Globus pallidus (tissue), 1 donor: ENCODE results near the gene RIC1.
"Not testable (repeated sequence)": the region's sequence is repeated elsewhere in the genome, so short reads cannot be mapped to it uniquely, and the experiment has no call there.

Experiments used
- DNase-seq: peaks from one replicate; pipeline ENCODE4 v3.0.0-alpha.2; 2015; ENCODE audit warnings: low spot score

The RIC1 gene

DNA sequence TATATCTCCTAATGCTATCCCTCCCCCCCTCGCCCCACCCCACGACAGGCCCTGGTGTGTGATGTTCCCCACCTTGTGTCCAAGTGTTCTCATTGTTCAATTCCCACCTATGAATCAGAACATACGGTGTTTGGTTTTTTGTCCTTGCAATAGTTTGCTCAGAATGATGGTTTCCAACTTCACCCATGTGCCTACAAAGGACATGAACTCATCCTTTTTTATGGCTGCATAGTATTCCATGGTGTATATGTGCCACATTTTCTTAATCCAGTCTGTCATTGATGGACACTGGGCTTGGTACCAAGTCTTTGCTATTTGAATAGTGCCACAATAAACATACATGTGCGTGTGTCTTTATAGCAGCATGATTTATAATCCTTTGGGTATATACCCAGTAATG is 93.8 kb downstream of the RIC1 start:
- not testable (repeated sequence) for DNase-seq

DNA sequence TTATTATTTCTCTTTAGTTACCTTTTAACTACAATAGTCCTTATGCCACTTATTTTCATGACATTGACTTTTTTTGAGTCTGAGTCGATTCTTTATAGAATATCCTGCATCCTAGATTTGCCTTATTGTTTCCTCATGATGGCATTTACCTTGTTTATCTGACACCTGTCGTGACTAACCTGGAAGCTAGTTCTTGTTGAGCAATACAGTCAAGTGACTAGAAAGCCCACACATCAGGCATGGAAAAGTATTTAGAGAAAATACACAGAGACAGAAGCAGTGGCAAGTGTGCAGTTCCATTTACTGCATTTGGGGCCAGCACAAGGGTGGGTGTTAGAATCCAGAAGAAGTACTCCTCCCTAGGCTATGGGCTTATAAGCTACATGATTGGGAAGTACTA is 106.2 kb downstream of the RIC1 start:
- DNase-seq = no peak

DNA sequence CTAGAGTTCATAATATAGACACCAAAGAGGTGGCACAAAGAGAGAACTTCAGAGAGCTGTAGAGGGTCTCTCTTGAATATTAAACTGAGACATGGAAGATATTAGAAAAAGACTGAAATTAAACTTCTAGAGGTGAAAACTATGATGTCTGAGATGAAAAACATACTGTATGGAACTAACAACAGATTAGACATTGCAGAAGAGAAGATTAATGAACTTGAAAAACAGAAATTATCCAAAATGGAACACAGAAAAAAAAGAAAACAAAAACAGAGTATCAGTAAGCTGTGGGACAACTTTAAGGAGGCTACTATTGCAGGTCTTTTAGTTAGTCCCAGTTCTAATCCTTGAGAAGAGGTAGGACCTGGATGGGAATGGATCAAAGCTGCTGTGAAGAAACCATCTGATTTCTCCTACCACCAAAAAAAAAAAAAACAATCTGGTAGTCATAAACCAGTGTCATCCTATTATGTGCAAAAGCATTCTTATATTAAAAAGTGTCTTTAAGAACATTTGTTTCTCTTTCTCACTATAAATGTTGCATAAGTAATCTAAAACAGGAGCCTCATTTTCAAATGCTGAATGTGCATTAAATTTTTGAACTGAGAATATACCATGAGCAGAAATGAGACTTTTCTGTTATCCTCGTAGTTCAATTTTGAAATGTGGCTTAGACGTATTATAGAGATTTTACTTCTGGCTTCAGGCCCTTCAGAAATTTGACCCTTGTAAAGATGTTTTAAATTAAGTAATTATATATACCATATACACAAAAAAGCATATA is 107.8 kb downstream of the RIC1 start:
- DNase-seq = no peak

DNA sequence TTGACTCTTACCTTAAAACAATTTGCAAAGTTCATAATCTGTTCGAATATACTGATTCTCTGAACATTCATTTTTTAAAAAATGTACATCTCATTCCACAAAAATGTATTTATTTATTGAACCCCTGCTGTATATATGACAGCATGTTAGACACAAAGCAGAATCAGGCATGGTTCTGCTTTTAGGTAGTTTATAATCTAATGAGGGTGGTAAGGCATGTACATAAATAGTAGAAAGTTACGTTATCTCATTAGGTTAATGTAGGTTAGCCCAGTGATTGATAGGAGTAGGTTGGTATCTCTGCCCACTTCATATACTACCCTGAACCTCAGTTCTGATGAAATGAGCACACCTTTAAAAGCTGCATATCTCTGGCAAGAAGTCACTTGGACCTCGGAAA is 114.2 kb downstream of the RIC1 start:
- DNase-seq = no peak

DNA sequence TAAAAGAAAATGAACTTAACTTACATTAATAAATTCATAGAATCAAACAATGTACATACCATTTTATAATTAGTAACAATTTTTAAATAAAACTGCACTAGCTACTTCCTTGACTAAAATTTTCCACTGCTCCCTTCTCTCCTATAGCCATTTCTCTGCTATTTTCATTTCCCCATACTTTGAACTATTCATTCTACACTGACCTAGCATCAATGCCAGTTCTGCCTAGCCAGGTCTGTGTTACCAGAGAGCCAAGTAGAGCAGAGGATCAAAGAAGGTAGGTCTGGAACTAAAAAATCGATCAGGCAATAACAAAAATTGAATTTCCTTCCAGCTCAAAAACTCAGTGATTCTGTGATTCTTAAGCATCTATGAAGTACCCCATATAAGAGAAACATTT is 119.5 kb downstream of the RIC1 start:
- no peak for DNase-seq

DNA sequence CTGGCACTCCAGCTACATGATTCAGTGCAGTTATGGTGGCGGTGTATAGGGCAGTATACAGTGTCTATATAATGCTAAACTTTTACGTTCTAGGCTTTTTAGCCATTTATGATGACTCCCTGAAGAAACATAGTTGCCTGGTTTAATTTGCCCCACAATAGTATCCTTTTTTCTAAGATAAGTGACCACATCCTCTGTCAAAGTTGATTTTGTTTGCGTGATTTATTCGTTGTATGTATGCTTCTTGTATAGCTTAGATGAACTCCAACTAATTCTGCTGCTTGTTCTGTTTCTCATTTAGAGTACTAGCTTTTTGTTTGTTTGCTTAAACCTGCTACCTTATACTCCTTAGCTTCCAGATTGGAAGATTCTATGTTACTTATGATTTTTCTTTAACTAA is 120.4 kb downstream of the RIC1 start:
- DNase-seq = no peak

DNA sequence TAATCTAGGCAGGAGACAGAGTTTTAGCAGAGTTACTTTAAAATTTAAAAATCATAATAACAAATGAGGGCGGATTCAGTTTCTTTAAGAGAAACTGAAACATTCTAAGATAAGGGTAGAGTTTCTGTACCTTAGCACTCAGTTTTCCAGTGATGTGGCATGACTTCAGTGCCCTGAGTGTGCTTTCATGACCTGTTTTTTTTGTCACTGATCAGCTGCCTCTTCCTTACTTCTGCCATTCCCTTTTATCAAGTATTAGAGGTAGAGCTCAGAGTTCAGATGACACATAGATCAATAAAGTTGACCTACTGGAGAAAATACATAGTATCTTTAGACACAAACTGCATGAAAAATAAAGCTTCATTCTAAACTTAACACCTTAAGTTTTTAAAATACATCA is 121.7 kb downstream of the RIC1 start:
- no peak for DNase-seq

DNA sequence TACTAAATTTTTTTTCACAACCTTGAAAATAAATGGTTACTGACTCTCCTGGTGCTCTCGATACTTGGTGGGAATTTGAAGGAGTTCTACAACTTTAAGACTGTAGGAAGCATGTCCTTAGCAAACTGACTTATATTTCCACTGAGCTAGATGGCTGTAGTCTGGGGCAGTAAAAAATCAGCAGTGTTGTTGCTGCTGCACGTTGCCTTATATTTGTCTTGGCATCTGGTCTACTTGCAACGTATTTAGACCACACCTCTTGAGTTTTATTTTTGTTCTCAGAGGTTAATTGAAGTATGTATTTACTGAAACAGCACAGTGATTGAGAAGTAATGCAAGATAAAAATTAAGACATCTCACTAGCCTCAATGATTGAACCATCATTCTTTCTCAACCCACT is 127.7 kb downstream of the RIC1 start:
- DNase-seq = no peak

DNA sequence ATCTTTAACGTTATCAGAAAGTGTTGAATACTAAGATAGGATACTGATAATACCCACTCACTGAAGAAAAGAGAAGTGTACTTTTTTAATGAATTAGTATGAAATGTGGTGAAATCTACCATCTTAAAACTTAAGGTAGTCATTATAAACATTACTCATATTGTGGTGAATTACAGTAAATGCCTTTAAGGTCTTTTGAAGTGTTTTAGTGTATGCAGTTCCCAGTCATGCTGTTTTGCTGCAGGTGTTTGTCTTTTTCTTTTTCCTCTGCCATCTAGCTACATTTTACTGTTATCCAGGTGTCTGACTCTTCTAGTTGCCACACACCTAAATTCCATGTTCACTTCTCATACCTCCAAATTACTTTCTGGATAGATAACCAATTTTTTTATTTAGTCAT is 131.4 kb downstream of the RIC1 start:
- no peak for DNase-seq

DNA sequence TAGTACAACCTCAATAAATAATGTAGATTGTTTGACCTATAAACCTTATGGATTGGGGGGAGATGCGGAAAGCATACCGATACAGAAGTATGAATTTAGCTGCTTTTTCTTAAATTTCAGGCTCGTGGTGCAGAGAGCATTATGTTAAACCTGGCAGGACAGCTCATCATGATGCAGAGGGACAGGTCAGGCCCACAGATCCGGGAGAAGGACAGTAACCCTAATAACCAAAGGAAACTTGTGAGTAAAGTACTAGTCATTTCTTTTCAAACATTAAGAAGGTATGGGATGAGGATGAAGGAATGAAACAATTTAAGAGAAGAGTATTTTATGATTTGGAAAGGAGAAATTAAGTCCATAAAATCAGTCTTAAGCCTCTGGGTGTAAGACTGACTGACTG is 133.5 kb downstream of the RIC1 start:
- no peak for DNase-seq

DNA sequence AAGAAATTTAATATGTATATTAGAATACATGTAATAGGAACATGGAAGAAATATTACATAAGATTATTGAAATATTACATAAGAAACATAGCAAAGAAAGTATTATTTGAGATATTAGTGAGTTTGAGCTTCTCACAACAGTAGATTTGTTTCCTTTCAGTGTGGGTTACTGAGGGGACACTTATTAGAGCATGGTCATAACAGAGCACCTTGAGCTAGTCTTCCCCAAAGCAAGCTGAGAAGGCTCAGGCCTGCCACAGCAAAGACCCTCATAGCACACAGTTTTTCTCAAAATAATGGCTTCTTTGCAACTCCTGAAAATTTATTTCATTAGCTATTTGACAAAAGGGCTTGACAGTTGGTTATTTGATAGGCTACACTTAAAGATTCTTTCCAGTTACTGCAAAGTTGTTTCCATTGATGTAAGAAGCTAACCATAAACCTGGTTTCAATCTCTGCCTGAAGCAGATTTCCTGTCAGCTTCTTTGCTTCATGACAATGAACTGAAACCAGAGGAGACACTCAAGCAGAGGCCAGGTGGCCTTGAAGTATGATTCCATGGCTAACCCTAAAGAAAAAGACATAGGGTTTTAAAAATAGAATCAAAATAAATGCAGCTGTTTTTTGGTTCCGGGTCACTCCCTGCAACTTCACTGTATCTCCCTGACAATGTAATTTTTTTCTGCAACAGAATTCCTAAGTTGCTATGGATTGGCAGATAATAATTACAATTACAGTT is 135.4 kb downstream of the RIC1 start:
- DNase-seq = no peak

DNA sequence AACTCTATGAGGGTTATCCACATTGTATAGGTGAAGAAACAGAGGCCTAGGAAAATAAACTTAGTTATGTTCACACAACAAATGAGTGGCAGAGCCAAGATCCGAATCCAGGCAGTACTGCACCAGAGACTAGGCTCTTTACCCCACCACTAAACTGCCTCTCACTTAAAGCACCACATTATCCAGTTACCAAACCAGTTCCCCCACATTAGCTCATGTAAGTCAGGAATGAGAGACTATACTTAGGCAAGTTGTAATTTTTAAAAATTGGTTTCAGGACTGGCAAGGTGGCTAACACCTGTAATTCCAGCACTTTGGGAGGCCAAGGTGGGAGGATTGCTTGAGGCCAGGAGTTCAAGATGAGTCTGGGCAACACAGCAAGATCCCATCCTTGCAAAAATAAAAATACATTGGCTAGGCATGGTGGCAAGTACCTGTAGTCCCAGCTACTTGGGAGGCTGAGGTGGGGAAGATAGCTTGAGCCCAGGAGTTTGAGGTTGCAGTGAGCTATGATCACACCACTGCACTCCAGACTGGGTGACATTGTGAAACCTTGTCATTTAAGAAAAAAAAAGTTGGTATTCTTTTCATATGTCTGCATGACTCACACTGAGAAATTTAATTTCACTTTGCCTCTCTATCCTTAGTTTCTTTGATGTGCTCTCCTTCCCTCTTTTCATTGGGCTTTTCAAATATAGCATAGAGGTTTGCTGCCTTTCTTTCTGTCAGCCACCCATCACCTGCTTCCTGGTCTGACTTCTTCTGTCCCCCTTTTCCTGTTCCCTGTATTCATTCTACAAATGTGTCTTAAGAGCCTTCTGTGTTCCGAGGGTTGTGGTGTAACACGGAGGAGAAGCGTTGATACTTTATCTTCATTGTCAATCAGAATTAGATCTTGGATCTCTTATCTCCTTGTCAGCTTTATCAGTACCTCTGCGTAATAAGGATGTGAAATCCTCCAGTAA is 139.3 kb downstream of the RIC1 start:
- no peak for DNase-seq

DNA sequence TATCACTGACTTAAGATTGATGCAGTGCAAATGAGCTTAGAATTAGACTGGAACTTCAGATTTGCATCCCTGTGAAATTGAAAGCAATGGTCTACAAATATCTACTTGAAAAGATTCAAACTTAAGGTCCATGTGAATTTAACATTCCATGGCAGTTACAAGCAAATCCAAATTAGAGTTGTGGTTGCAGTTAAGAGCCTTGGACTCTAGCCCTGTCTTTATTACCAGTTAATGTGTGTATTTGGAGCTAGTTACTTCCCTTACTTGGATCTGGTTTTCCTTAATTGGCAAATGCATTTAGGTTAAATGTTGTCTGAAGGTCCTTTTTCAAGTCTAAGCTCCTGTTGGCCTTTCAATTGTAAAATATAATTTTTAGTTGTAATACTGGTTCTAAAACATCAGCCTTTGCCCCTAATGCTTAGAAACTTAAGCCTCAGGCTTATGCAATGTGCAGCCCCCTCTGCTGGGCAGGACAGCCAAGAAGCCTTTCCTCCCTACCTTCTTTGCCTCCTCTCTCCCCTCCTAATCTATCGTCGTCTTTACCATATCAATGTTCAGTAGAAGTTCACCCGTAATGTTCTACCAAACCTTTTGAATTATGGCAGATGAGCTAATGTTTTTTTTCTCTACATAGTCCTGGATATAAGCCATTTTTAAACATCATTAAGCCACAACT is 144.6 kb downstream of the RIC1 start:
- no peak for DNase-seq

DNA sequence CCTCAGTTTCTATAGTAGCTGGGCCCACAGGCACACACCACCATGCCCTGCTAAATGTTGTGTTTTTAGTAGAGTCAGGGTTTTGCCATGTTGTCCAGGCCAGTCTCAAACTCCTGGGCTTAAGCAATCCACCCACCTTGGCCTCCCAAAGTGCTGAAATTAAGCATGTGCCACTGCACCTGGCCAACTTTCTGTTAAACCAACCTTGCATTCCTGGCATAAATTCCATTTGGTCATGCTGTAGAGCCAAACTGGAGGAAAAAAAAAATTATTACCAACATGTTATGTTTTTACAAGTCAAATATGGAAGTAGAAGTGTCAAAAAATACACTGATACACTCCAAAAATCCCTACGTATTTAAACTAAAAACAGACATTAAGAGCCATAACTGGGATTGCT is 149.9 kb downstream of the RIC1 start:
- DNase-seq = no peak

DNA sequence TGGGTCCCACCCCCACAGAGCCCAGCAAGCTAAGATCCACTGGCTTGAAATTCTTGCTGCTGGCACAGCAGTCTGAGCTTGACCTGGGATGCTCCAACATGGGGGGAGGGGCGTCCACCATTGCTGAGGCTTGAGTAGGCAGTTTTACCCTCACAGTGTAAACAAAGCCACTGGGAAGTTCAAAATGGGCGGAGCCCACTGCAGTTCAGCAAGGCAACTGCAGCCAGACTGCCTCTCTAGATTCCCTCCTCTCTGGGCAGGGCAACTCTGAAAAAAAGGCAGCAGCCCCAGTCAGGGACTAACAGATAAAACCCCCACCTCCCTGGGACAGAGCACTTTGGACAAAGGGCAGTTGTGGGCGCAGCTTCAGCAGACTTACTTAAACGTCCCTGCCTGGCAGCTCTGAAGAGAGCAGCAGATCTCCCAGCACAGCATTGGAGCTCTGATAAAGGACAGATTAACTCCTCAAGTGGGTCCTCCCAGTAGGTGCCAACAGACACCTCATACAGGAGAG is 150.9 kb downstream of the RIC1 start:
- DNase-seq = not testable (repeated sequence)

DNA sequence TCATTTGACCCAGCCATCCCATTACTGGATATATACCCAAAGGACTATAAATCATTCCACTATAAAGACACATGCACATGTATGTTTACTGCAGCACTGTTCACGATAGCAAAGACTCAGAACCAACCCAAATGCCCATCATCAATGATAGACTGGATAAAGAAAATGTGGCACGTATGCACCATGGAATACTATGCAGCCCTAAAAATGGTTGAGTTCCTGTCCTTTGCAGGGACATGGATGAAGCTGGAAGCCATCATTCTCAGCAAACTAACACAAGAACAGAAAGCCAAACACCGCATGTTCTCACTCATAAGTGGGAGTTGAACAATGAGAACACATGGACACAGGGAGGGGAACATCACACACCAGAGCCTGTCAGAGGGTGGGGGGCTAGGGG is 154.5 kb downstream of the RIC1 start:
- not testable (repeated sequence) for DNase-seq

DNA sequence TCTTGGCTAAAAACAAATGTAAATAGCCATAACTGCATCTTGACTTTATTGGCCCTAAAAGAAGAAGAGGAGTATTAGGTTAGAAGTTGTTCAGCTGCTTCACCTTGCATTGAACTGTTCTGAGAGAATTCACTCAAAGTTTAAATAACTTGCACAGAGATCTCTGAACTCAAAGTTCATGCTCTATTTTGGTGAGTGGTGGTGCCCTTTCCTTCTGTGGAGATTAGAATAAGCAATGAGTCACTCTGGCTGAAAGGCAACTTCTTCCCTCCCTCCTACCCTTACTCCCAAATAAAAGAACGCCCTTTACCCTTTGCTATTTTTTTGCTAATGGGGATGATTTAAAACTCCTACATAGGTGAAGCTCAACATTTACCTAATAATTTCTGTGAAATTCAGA is 155.1 kb downstream of the RIC1 start:
- DNase-seq = no peak

DNA sequence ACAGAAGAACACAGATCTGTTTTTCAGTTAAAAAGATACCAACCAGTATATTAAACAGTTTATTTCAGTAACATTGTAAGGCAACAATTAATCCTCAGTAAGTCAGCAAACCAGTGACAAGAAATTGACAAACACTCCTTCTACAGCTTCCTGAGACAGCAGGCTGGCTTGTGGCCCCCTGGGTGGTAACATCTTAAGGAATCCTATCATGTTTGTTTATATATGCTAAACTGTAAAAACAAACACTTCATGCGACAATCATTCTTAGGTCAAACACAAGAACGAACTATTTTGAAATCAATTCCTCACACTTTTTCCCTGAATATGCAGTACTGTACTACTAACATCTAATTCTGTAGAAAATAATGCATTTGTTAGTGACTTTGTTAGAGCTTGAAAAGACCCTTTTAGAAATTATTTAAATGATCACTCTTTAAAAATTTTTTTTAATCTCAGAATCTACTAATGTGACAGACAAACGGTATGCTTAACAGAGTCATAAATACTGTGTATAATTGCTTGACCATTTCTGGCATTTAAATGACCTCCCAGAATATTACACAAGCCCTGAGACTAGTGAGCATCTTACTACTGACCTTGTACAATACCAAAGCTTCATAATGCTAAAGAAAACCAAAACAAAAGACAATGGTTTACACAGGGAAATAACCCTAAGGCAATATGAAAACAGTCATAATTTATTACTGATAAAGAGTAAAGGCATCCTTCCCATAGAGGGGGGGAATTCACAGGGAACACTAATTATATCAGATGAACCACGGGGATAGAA is 155.8 kb downstream of the RIC1 start:
- DNase-seq = no peak

DNA sequence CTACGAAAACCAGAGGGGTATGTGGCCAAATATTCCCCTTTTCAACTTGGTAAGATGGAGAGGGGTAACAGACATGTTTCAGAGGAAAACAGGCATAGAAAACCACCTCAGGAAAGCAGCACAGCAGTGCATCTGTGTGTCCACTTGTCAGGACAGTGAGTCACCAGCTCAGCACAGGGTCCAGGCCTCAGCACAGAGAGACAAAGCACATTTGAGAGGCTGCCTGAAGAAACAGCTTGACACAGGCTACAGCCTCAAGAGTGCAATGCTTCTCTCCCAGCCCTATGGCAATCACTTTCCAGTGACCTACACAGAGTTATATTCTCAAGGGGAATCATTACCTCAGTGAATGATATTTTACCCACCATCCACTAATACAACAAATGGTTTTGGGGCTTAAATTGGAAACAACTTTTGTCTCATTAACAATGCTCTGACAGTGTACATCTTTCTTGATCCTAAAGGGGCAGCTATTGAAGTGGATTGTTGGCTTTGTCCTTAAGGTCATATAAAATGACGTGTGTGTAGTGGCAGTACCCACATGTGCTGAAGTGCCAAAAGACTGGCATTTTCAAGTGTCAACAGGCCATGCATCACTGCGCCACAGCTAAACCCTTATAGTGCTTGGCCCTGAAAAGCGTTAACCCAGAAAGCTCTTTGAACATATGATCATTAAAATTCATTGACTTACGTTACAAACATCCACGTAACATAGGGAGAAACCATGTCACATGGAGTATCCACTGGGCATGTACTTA is 157.6 kb downstream of the RIC1 start:
- peak; percentile 63 for DNase-seq

DNA sequence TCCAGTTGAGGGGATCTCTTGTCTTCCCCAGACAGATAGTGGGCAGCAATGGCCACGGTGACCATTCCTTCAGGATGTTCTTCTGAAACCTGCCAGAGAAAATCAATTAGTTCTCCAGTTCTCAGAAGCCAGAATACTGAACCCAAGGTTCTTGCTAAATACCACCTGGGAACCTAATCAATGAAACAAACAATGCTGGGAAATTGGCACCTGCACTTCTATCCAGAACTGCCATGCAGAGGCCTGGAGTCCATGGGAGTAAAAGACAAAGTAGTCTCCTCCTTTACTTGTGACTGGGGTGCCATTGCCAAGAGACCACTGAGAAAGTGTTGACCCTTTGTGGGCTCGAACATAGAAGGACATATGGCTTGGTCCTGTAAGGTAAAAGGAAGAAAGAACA is 158.3 kb downstream of the RIC1 start:
- no peak for DNase-seq
